Common myeloid progenitor, CD34-positive (primary cell): ENCODE data around the gene SEC61A1.

Experiments used
- CTCF ChIA-PET: fragments of 350-600 bp; sonication (Branson Sonifier 250); formaldehyde crosslinking; loops from one replicate; lab custom pipeline; 2021; ENCODE audit warnings: antibody characterized with exemption; lab: Charles Lee
- POLR2A ChIA-PET: fragments of 350-600 bp; sonication (Branson Sonifier 250); formaldehyde crosslinking; loops from one replicate; lab custom pipeline; 2021; ENCODE audit warnings: antibody characterized with exemption; lab: Charles Lee
- DNase-seq, 3 donors: peaks; one replicate each; pipeline versions ENCODE4 v3.0.0 to v3.0.0-alpha.2; 2013
- H3K27ac ChIP-seq, 2 experiments: 1 replicate in 1 of 2; 2 replicates in 1 of 2; pipeline ENCODE4 v1.7.0; 2013; ENCODE audit warnings: inconsistent platforms in 2 of 2, low read length in 2 of 2, mild to moderate bottlenecking in 2 of 2, low read depth in 1 of 2, moderate library complexity in 1 of 2; ENCODE audit not compliant: severe bottlenecking in 2 of 2, insufficient read depth in 1 of 2, poor library complexity in 1 of 2
- H3K27me3 ChIP-seq, 5 experiments: replicated peaks in 2 of 5; 1 replicate in 3 of 5; 2 replicates in 2 of 5; pipeline versions ENCODE4 v1.6.1 to v1.7.0; 2013; ENCODE audit warnings: low read length in 4 of 5, mild to moderate bottlenecking in 2 of 5, moderate library complexity in 2 of 5, inconsistent platforms in 1 of 5; ENCODE audit not compliant: insufficient read depth in 5 of 5, control insufficient read depth in 4 of 5
- H3K36me3 ChIP-seq, 4 experiments: 1 replicate in 2 of 4; 2 replicates in 2 of 4; pipeline versions ENCODE4 v1.6.1 to v1.7.0; 2013; ENCODE audit warnings: low read length in 3 of 4, control low read depth in 1 of 4, mild to moderate bottlenecking in 1 of 4; ENCODE audit not compliant: control insufficient read depth in 4 of 4, insufficient read depth in 4 of 4
- H3K4me1 ChIP-seq, 4 experiments: 1 replicate in 3 of 4; 2 replicates in 1 of 4; pipeline versions ENCODE4 v1.6.1 to v1.7.1; 2013; ENCODE audit warnings: low read length in 3 of 4, mild to moderate bottlenecking in 3 of 4, control low read depth in 1 of 4, inconsistent platforms in 1 of 4, moderate library complexity in 1 of 4; ENCODE audit not compliant: control insufficient read depth in 4 of 4, insufficient read depth in 4 of 4; ENCODE audit errors: control extremely low read depth in 1 of 4
- H3K4me3 ChIP-seq, 7 experiments: 1 replicate in 4 of 7; 2 replicates in 3 of 7; pipeline versions ENCODE4 v1.5.1 to v1.7.0; 2013; ENCODE audit warnings: mild to moderate bottlenecking in 7 of 7, low read length in 6 of 7, moderate library complexity in 6 of 7, inconsistent platforms in 2 of 7, low read depth in 2 of 7, control low read depth in 1 of 7; ENCODE audit not compliant: insufficient read depth in 4 of 7, control insufficient read depth in 1 of 7; ENCODE audit errors: extremely low read depth in 1 of 7
- H3K9me3 ChIP-seq, 5 experiments: 1 replicate in 4 of 5; 2 replicates in 1 of 5; pipeline versions ENCODE4 v1.6.1 to v1.7.1; 2013; ENCODE audit warnings: low read length in 4 of 5, mild to moderate bottlenecking in 2 of 5, inconsistent platforms in 1 of 5, low read depth in 1 of 5, moderate library complexity in 1 of 5; ENCODE audit not compliant: control insufficient read depth in 4 of 5, insufficient read depth in 2 of 5; ENCODE audit errors: control extremely low read depth in 1 of 5
- WGBS: methylation state at CpG from one replicate; pipeline ENCODE4 v1.1.5; 2013; ENCODE audit not compliant: insufficient coverage; 5-methylcytosine and 5-hydroxymethylcytosine counted together

SEC61A1 gene

DNA sequence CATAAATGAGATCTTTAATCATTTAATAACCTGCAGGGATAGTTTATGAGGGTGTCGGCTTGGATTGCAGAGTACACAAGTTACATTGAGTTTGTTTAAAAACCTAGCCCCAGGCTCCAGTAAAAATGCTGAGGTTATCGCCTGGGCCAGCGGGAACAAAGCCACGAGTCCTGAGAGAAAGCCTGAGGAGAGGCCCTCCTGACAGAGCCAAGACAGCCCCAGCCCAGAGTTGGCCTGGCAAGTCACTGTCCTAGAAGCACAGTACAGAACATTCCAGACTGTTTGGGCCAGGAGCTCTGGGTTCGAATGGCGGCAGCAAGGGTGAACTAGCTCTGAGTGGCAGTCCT is 32.4 kb downstream of the SEC61A1 start:
- 95% methylated on average over 2 of the region's 6 CpGs for WGBS
- no peak for DNase-seq
- CTCF ChIA-PET: interaction anchor here (1.6 kb wide), 1 partner anchor 10 kb away, joined by 9 read pairs; no protein-coding TSS in a partner anchor

DNA sequence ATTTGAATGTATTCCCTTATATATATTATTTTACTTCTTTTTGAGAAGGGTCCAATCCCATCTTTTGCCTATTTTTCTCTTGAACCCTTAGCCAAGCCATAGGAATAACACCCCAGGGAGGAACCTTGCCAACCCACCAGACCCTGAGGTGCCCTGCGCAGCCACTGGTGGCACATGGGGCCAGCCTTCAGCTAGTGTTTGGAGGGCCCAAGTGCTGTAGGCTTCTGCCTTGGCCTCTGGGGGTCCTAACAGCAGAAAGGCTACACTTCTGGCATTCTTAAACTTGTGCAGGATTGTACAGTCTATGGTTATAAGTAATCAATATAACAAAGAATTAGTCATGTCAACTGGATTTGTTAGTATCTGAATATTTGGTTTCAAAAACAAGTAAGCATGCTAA is 36.9 kb downstream of the SEC61A1 start:
- peaks cover 5 to 60% (median 51%) of the 10 kb centered on the region in 4 experiments for H3K36me3 ChIP-seq
- peak in 2 of 3 donors; percentile 28 to 39 for DNase-seq
- ChIA-PET CTCF (interaction anchor here (1.2 kb wide), 1 partner anchor 11 kb away, joined by 4 read pairs; no protein-coding TSS in a partner anchor), POLR2A (no interaction called here)
- no peak overlapping the region for H3K4me3 ChIP-seq
- whole genome bisulfite sequencing: 100% methylated on average over 1 of the region's 1 CpG
- H3K27ac ChIP-seq: no peak overlapping the region
- H3K9me3 ChIP-seq: no peaks in the 10 kb centered on the region
- H3K4me1 ChIP-seq: no peaks in the 10 kb centered on the region
- H3K27me3 ChIP-seq: no peaks in the 10 kb centered on the region

More for the DNA sequence above, 32.4 kb downstream of the SEC61A1 start:
- H3K36me3 ChIP-seq: peaks cover 14 to 80% (median 62%) of the 10 kb centered on the region in 4 experiments
- no peaks in the 10 kb centered on the region for H3K27me3 ChIP-seq
- no peak overlapping the region for H3K4me3 ChIP-seq
- POLR2A ChIA-PET: no interaction called here
- H3K4me1 ChIP-seq: no peaks in the 10 kb centered on the region
- H3K27ac ChIP-seq: no peak overlapping the region
- no peaks in the 10 kb centered on the region for H3K9me3 ChIP-seq

DNA sequence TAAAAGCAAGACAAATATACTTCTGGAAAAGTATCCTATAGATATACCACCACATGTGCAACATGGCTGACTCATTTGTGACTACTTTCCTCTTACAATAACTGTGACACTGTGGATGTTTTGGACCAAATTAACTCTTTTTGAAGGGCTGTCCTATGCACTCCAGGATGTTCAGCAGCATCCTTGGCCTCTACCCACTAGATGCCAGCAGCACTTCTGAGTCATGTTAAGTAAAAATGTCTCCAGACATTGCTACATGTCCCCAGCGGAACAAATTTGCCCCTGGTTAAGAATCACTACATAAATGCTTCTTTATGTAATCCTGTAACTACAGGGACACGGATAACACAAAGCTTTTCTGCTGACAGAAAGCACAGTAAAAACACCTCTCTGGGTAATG is 39.3 kb downstream of the SEC61A1 start:
- WGBS: no CpG with 5 or more reads among the region's 2 CpGs
- ChIA-PET CTCF (no interaction called here), POLR2A (no interaction called here)
- H3K4me1 ChIP-seq: peaks cover 0 to 3% (median 0%) of the 10 kb centered on the region in 4 experiments
- no peak overlapping the region for H3K4me3 ChIP-seq
- no peaks in the 10 kb centered on the region for H3K9me3 ChIP-seq
- H3K27me3 ChIP-seq: no peaks in the 10 kb centered on the region
- peaks cover 9 to 59% (median 43%) of the 10 kb centered on the region in 4 experiments for H3K36me3 ChIP-seq
- DNase-seq: no peak
- no peak overlapping the region for H3K27ac ChIP-seq

DNA sequence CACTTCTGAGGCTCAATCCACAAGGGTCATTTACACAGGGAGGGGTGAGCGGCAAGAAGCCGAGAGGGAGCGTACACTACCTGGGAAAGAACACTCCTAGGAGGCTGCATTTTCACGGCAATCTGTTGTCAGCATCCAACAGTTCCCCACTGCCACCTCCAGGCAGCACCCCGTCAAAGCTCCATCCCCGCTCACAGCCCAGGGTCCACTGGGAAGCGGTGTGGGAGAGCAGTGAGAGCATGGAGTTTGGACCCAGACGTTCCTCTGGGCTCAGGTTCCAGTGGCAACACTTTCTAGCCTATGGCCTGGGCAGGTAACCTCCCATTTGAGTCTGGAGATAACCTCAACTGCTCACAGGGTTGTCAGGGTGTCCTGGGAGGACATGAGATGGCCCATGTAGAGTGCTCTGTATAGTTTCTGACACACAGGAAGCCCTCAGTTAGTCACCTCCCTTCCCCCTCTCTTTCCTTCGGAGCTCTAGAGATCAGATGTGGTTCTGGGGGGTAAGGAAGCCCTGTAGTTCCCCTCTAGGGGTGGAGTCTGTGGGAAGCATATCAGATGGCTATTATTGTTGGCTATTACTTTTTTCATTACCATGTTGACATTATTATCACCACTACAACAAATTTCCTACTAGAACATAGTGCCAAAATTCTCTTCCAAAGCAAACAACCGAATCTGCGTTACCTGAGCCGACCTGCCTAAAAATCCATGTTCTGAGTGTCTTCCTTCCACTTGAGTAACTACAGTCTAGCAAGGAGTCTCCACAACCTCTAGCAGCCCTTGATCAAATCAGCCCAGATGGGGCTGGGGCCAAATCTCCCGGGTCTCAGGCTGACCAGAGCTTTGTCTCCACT is 42.3 kb downstream of the SEC61A1 start:
- Histone ChIP-seq H3K4me1 (peaks cover 0 to 3% (median 0%) of the 10 kb centered on the region in 4 experiments), H3K27ac (peak overlapping the region in 1 of 2 experiments; percentile 31), H3K4me3 (no peak overlapping the region), H3K27me3 (no peaks in the 10 kb centered on the region), H3K9me3 (no peaks in the 10 kb centered on the region), H3K36me3 (peaks cover 10 to 74% (median 58%) of the 10 kb centered on the region in 4 experiments)
- WGBS: 94% methylated on average over 8 of the region's 13 CpGs
- ChIA-PET POLR2A (no interaction called here), CTCF (interaction anchor here (0.6 to 2.4 kb wide), 18 partner anchors 8 to 514 kb away, joined by 3 to 19 read pairs (median 6); partner anchors contain the start of gene RUVBL1)
- DNase-seq: peak in 2 of 3 donors; percentile 34 to 43

DNA sequence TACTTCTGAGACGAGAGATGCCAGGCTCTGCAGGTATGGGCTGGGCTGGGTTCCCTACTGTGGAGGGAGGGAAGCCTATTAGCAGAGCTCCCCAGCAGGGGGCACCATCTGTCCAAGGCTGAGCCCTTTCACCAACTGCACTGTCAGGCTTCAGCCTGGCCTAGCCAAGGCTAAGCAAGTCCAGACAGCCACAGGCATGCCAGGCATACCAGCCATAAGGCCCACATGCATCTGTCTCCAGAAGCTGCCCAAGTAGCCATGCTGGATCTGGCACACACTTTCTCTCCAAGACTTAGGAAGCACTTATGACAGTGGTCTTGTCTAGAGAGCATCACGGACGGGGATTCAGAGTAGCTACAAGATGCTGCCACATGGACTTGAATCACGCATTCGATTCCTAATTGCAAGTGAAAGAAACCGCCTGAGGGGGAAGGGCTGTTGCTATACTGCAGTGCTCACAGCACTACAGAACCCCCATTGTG is 43.0 kb downstream of the SEC61A1 start:
- peak; percentile 71 to 83 (median 76) for DNase-seq
- no peak overlapping the region for H3K4me3 ChIP-seq
- ChIA-PET CTCF (interaction anchor here (0.6 to 2.4 kb wide), 26 partner anchors 8 to 513 kb away, joined by 3 to 19 read pairs (median 4); partner anchors contain the start of genes EEFSEC and RUVBL1), POLR2A (interaction anchor here (0.7 kb wide), 1 partner anchor 15 kb away, joined by 6 read pairs; no protein-coding TSS in a partner anchor)
- no peak overlapping the region for H3K27ac ChIP-seq
- H3K36me3 ChIP-seq: peaks cover 12 to 82% (median 62%) of the 10 kb centered on the region in 4 experiments
- no peaks in the 10 kb centered on the region for H3K9me3 ChIP-seq
- peaks cover 0 to 3% (median 0%) of the 10 kb centered on the region in 4 experiments for H3K4me1 ChIP-seq
- H3K27me3 ChIP-seq: no peaks in the 10 kb centered on the region
- 97% methylated on average over 5 of the region's 6 CpGs for WGBS

DNA sequence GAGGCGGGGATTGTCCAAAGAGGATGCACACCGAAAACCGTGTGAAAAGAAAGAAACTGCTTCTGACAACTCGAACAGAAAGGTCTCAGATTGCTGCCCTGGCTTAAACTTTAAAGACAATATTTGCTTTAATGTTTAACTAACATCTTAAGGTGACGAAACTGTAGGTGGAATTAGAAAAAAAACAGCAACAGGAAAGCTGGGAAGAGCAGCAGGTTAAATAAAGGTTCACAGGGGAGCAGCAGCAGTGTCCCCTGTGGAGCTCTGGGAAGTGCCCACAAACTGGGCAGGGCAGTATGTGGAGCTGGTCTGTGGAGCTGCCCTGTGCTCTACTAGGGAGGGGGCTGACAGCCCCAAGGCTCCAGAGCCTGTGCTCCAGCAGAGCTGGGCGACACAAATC is 46.0 kb downstream of the SEC61A1 start:
- H3K9me3 ChIP-seq: no peaks in the 10 kb centered on the region
- POLR2A ChIA-PET: no interaction called here
- no peaks in the 10 kb centered on the region for H3K27me3 ChIP-seq
- peaks cover 14 to 95% (median 75%) of the 10 kb centered on the region in 4 experiments for H3K36me3 ChIP-seq
- peaks cover 0 to 3% (median 0%) of the 10 kb centered on the region in 4 experiments for H3K4me1 ChIP-seq
- CTCF ChIA-PET: interaction anchor here (0.8 to 3.3 kb wide), 4 partner anchors 14 to 509 kb away, joined by 3 to 11 read pairs (median 3); no protein-coding TSS in a partner anchor
- 100% methylated on average over 4 of the region's 6 CpGs for WGBS
- DNase-seq: no peak
- H3K4me3 ChIP-seq: no peak overlapping the region
- no peak overlapping the region for H3K27ac ChIP-seq
